H1 (cell line): ENCODE results near the gene BCO2. TPM values are rescaled to one million over a fixed set of nuclear protein-coding genes. Genes with fewer than 3 reads are reported as not detected.

Experiments used
- CTCF ChIA-PET: fragments of 300-600 bp; sonication (Branson Sonifier 250); formaldehyde crosslinking; loops from one replicate; lab custom pipeline; 2021; ENCODE audit not compliant: partially characterized antibody; lab: Charles Lee
- POLR2A ChIA-PET: fragments of 300-600 bp; sonication (Branson Sonifier 250); formaldehyde crosslinking; loops from one replicate; lab custom pipeline; 2021; ENCODE audit warnings: inconsistent platforms; ENCODE audit not compliant: partially characterized antibody; lab: Charles Lee
- DNase-seq, 2 experiments: peaks; one replicate each; pipeline versions ENCODE4 v3.0.0 to v3.0.0-alpha.2; 2010 to 2022; ENCODE audit warnings: low spot score in 2 of 2, low read depth in 1 of 2, mixed read lengths in 1 of 2
- FAIRE-seq: peaks from 2 replicates; lab custom pipeline; 2011; peaks lifted over from hg19 to GRCh38; lab: Jason Lieb, UNC
- H2AFZ ChIP-seq: 2 replicates; pipeline ENCODE4 v1.8.1; 2012; ENCODE audit warnings: low read length, inconsistent platforms
- H2AK5ac ChIP-seq: 2 replicates; pipeline ENCODE4 v1.6.1; 2013; ENCODE audit warnings: low read depth, low read length
- H2BK120ac ChIP-seq: replicated peaks from 2 replicates; pipeline ENCODE3; 2013; ENCODE audit warnings: low read depth, low read length, inconsistent platforms
- H2BK12ac ChIP-seq: 2 replicates; pipeline ENCODE4 v1.6.1; 2013; ENCODE audit warnings: low read depth, low read length
- H2BK15ac ChIP-seq: 2 replicates; pipeline ENCODE4 v1.6.1; 2013; ENCODE audit warnings: low read length
- H2BK20ac ChIP-seq: 2 replicates; pipeline ENCODE4 v1.6.1; 2013; ENCODE audit warnings: low read length
- H2BK5ac ChIP-seq: 2 replicates; pipeline ENCODE4 v1.6.1; 2013; ENCODE audit warnings: low read depth, low read length
- H3K14ac ChIP-seq: 2 replicates; pipeline ENCODE4 v1.6.1; 2013; ENCODE audit warnings: inconsistent platforms; ENCODE audit not compliant: insufficient read length
- H3K18ac ChIP-seq: 2 replicates; pipeline ENCODE4 v1.6.1; 2013; ENCODE audit warnings: low read length; ENCODE audit errors: extremely low read depth
- H3K23ac ChIP-seq: 2 replicates; pipeline ENCODE4 v1.6.1; 2013; ENCODE audit warnings: inconsistent platforms; ENCODE audit not compliant: insufficient read length
- H3K23me2 ChIP-seq: 2 replicates; pipeline ENCODE4 v1.6.1; 2013; ENCODE audit warnings: low read depth, low read length
- H3K27ac ChIP-seq: 2 replicates; pipeline ENCODE4 v1.6.1; 2011; ENCODE audit warnings: low read depth, low read length, inconsistent platforms
- H3K27me3 ChIP-seq, 4 experiments: replicated peaks in 1 of 4; 1 replicate in 1 of 4; 2 replicates in 3 of 4; pipeline versions ENCODE4 v1.6.1 to v1.8.1; 2011 to 2013; ENCODE audit warnings: low read length in 3 of 4, mild to moderate bottlenecking in 3 of 4, inconsistent platforms in 2 of 4, mixed read lengths in 2 of 4, moderate library complexity in 1 of 4; ENCODE audit not compliant: control insufficient read depth in 3 of 4, insufficient read depth in 3 of 4; ENCODE audit errors: extremely low read depth in 1 of 4
- H3K36me3 ChIP-seq, 4 experiments: 2 replicates each; pipeline versions ENCODE4 v1.6.1 to v1.8.1; 2011 to 2013; ENCODE audit warnings: mild to moderate bottlenecking in 4 of 4, low read length in 3 of 4, moderate library complexity in 2 of 4, control low read depth in 1 of 4, inconsistent platforms in 1 of 4; ENCODE audit not compliant: insufficient read depth in 4 of 4, control insufficient read depth in 2 of 4
- H3K4ac ChIP-seq: replicated peaks from 2 replicates; pipeline ENCODE3; 2013; ENCODE audit warnings: low read length, low read depth, mixed read lengths, inconsistent platforms; ENCODE audit not compliant: insufficient read length
- H3K4me1 ChIP-seq, 4 experiments: replicated peaks in 1 of 4; 1 replicate in 1 of 4; 2 replicates in 3 of 4; pipeline versions ENCODE4 v1.6.1 to v1.8.1; 2011 to 2013; ENCODE audit warnings: low read length in 3 of 4, inconsistent platforms in 2 of 4, mixed read lengths in 1 of 4; ENCODE audit not compliant: insufficient read depth in 4 of 4, control insufficient read depth in 3 of 4
- H3K4me2 ChIP-seq, 2 experiments: 2 replicates each; pipeline versions ENCODE4 v1.6.1 to v1.8.1; 2011 to 2013; ENCODE audit warnings: low read depth in 2 of 2, low read length in 2 of 2, control low read depth in 1 of 2, inconsistent platforms in 1 of 2, mild to moderate bottlenecking in 1 of 2; ENCODE audit not compliant: insufficient read depth in 1 of 2
- H3K4me3 ChIP-seq, 4 experiments: fragments of 200-600, 300-600 bp in 1 of 4; sonication (generic), shearing (Covaris generic), sonication (Bioruptor Twin) in 1 of 4; 2 replicates each; pipeline versions ENCODE4 v1.5.1 to v1.8.1; 2011 to 2016; ENCODE audit warnings: low read length in 4 of 4, low read depth in 3 of 4, control low read depth in 2 of 4, inconsistent platforms in 2 of 4, mild to moderate bottlenecking in 2 of 4, mixed read lengths in 1 of 4, moderate library complexity in 1 of 4; ENCODE audit not compliant: insufficient read depth in 2 of 4; ENCODE audit errors: extremely low read depth in 1 of 4
- H3K56ac ChIP-seq: replicated peaks from 2 replicates; pipeline ENCODE3; 2013; ENCODE audit warnings: low read depth, mild to moderate bottlenecking, mixed read lengths, low read length, inconsistent platforms; ENCODE audit not compliant: insufficient read length
- H3K79me1 ChIP-seq: 2 replicates; pipeline ENCODE4 v1.6.1; 2013; ENCODE audit warnings: low read depth, low read length, control low read depth
- H3K79me2 ChIP-seq, 2 experiments: 2 replicates each; pipeline versions ENCODE4 v1.6.1 to v1.8.1; 2012 to 2013; ENCODE audit warnings: low read length in 2 of 2, mild to moderate bottlenecking in 2 of 2, inconsistent platforms in 1 of 2; ENCODE audit not compliant: insufficient read depth in 2 of 2, control insufficient read depth in 1 of 2
- H3K9ac ChIP-seq, 4 experiments: replicated peaks in 1 of 4; 1 replicate in 1 of 4; 2 replicates in 3 of 4; pipeline versions ENCODE4 v1.6.1 to v1.8.1; 2011 to 2013; ENCODE audit warnings: low read depth in 3 of 4, low read length in 3 of 4, control low read depth in 2 of 4, mild to moderate bottlenecking in 2 of 4, moderate library complexity in 2 of 4, inconsistent platforms in 1 of 4; ENCODE audit errors: extremely low read depth in 1 of 4
- H3K9me3 ChIP-seq, 2 experiments: 2 replicates each; pipeline versions ENCODE4 v1.6.1 to v1.8.1; 2012 to 2013; ENCODE audit warnings: mild to moderate bottlenecking in 2 of 2, moderate library complexity in 2 of 2, control low read depth in 1 of 2, inconsistent platforms in 1 of 2, low read depth in 1 of 2, low read length in 1 of 2, mixed read lengths in 1 of 2; ENCODE audit not compliant: insufficient read depth in 2 of 2
- H4K20me1 ChIP-seq, 2 experiments: replicated peaks in 1 of 2; 2 replicates each; pipeline versions ENCODE3 to v1.8.1; 2011 to 2013; ENCODE audit warnings: inconsistent platforms in 2 of 2, low read length in 2 of 2, mild to moderate bottlenecking in 1 of 2; ENCODE audit not compliant: insufficient read depth in 2 of 2, control insufficient read depth in 1 of 2
- H4K5ac ChIP-seq: 2 replicates; pipeline ENCODE4 v1.6.1; 2013; ENCODE audit warnings: low read length, low read depth, mixed read lengths, inconsistent platforms; ENCODE audit not compliant: insufficient read length
- H4K8ac ChIP-seq: 2 replicates; pipeline ENCODE4 v1.8.0; 2013; ENCODE audit warnings: mild to moderate bottlenecking, moderate library complexity, low read length, inconsistent platforms; ENCODE audit not compliant: insufficient read depth; ENCODE audit errors: extremely low read depth
- H4K91ac ChIP-seq: replicated peaks from 2 replicates; pipeline ENCODE3; 2013; ENCODE audit warnings: low read length, mixed read lengths, inconsistent platforms; ENCODE audit not compliant: insufficient read length
- CBX5 ChIP-seq: fragments of 300-800, 300-1000 bp; sonication (generic); IDR thresholded peaks from 2 replicates; pipeline ENCODE4 v1.7.1; 2016; ENCODE audit warnings: antibody characterized with exemption, low read length, low read depth
- CBX8 ChIP-seq: fragments of 300-800, 300-1000 bp; sonication (generic); IDR thresholded peaks from 2 replicates; pipeline ENCODE4 v1.7.1; 2016; ENCODE audit warnings: low read depth, low read length, borderline replicate concordance
- CEBPB ChIP-seq: IDR thresholded peaks from 2 replicates; pipeline ENCODE4 v1.6.1; 2012; ENCODE audit warnings: low read depth, low read length
- CREB1 ChIP-seq: IDR thresholded peaks from 2 replicates; pipeline ENCODE4 v1.6.1; 2012; ENCODE audit warnings: inconsistent platforms
- EGR1 ChIP-seq: IDR thresholded peaks from 2 replicates; pipeline ENCODE4 v1.6.1; 2011; ENCODE audit warnings: low read depth, low read length, borderline replicate concordance
- GTF2F1 ChIP-seq: IDR thresholded peaks from 2 replicates; pipeline ENCODE4 v1.6.1; 2012; ENCODE audit warnings: low read depth, low read length, improper control_type of control experiment, borderline replicate concordance
- NRF1 ChIP-seq: IDR thresholded peaks from 2 replicates; pipeline ENCODE4 v1.6.1; 2011; ENCODE audit warnings: mild to moderate bottlenecking, low read depth, low read length, improper control_type of control experiment
- POLR2A ChIP-seq, 2 experiments: IDR thresholded peaks; 1 replicate in 1 of 2; 2 replicates in 1 of 2; pipeline ENCODE4 v1.6.1; 2011; ENCODE audit warnings: low read depth in 2 of 2, low read length in 2 of 2, mild to moderate bottlenecking in 2 of 2; ENCODE audit errors: control extremely low read depth in 1 of 2
- RBBP5 ChIP-seq: IDR thresholded peaks from 2 replicates; pipeline ENCODE4 v1.7.1; 2012; ENCODE audit warnings: low read depth, mild to moderate bottlenecking, inconsistent platforms, low read length, moderate library complexity, borderline replicate concordance
- RNF2 ChIP-seq: fragments of 200-900, 300-1000 bp; sonication (generic); IDR thresholded peaks from 2 replicates; pipeline ENCODE4 v1.7.1; 2016; ENCODE audit warnings: borderline replicate concordance, low read depth, mild to moderate bottlenecking, antibody characterized with exemption, low read length; ENCODE audit not compliant: poor library complexity, severe bottlenecking; ENCODE audit errors: missing control alignments
- RXRA ChIP-seq: IDR thresholded peaks from 2 replicates; pipeline ENCODE4 v1.6.1; 2011; ENCODE audit warnings: low read depth, mild to moderate bottlenecking, low read length, moderate library complexity; ENCODE audit not compliant: insufficient read depth
- SAP30 ChIP-seq: fragments of 300-600 bp; sonication (generic); IDR thresholded peaks from 2 replicates; pipeline ENCODE4 v1.7.1; 2012; ENCODE audit warnings: low read length, moderate library complexity, mild to moderate bottlenecking, inconsistent platforms; ENCODE audit not compliant: insufficient read depth, insufficient replicate concordance
- SIRT6 ChIP-seq: IDR thresholded peaks from one replicate; pipeline ENCODE4 v1.7.1; 2012; ENCODE audit warnings: low read length, inconsistent platforms
- SIX5 ChIP-seq: IDR thresholded peaks from 2 replicates; pipeline ENCODE4 v1.6.1; 2011; ENCODE audit warnings: mild to moderate bottlenecking, low read depth, low read length
- SP1 ChIP-seq: IDR thresholded peaks from 2 replicates; pipeline ENCODE4 v1.6.1; 2011; ENCODE audit warnings: low read depth, low read length
- SRF ChIP-seq: IDR thresholded peaks from 2 replicates; pipeline ENCODE4 v1.6.1; 2011; ENCODE audit warnings: mild to moderate bottlenecking, low read depth, low read length, moderate library complexity
- TAF1 ChIP-seq: IDR thresholded peaks from 2 replicates; pipeline ENCODE4 v1.6.1; 2011; ENCODE audit warnings: mild to moderate bottlenecking, low read depth, low read length
- YY1 ChIP-seq: IDR thresholded peaks from 2 replicates; pipeline ENCODE4 v1.6.1; 2011; ENCODE audit warnings: low read depth, mild to moderate bottlenecking, low read length
- polyA plus RNA-seq, 7 experiments: library from polyadenylated mRNA; depleted of rRNA in 3 of 7; stranded (reverse) in 5 of 7; unstranded in 2 of 7; fragments of >200 nt in 5 of 7; fragments of 200-250 nt in 2 of 7; gene quantifications; 1 replicate in 5 of 7; 2 replicates in 1 of 7; 4 replicates in 1 of 7; pipeline versions ENCODE4 v1.2.1 to v1.2.3, GENCODE V29; 2011 to 2013; ENCODE audit warnings: missing spikeins in 2 of 7, mixed read lengths in 2 of 7
- total RNA-seq: library from RNA; stranded (reverse); fragmentation: NEBNext Ultra II Directional; extraction: Animal tissue kit (Norgen Biotek cat#: 25700); gene quantifications from 2 replicates; pipeline ENCODE4 v1.2.1, GENCODE V29; 2021

The BCO2 gene
- total and polyA plus RNA-seq, 2 of the 8 experiments (the other 6 are each of a cell fraction or from before 2014, with no cell fraction given), result 0.42 to 0.82 TPM

DNA sequence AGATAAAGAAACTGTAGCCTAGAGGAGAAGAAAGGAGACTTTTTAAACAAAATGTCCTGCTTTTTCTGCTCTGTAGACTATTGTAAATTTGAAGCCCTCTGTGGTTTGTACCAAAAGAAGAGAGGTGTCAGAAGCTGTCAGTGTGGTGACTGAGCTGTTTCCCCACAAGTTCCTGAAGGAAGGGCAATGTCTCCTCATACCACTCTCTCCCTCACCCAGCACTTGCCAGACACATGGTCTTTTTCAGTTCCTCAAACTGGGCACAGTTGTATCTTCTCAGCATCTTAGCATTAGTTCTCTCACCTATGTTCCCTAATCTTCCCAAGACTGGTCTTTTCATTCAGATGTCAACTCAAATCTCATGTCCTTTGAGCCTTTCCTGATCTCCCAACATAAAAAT lies 4.3 kb downstream of the BCO2 start:
- Histone ChIP-seq H3K9ac (no peak overlapping the region), H3K4me1 (peaks cover 0 to 3% (median 0%) of the 10 kb centered on the region in 4 experiments; a peak in 1 of 7 replicates), H3K4ac (no peak overlapping the region), H2BK15ac (no peak overlapping the region), H3K4me2 (no peak overlapping the region), H4K5ac (no peak overlapping the region), H2BK120ac (no peak overlapping the region), H3K23me2 (no peaks in the 10 kb centered on the region), H2BK12ac (no peak overlapping the region), H2AFZ (no peak overlapping the region), H2BK20ac (no peak overlapping the region), H2AK5ac (no peak overlapping the region), H3K27me3 (no peaks in the 10 kb centered on the region), H4K91ac (no peak overlapping the region), H4K20me1 (no peaks in the 10 kb centered on the region), H4K8ac (no peak overlapping the region), H3K79me1 (no peaks in the 10 kb centered on the region), H3K4me3 (no peak overlapping the region), H3K56ac (no peak overlapping the region), H3K9me3 (no peaks in the 10 kb centered on the region), H3K23ac (no peak overlapping the region), H3K79me2 (no peaks in the 10 kb centered on the region), H3K27ac (no peak overlapping the region), H3K14ac (no peak overlapping the region), H3K36me3 (no peaks in the 10 kb centered on the region), H3K18ac (no peak overlapping the region), H2BK5ac (no peak overlapping the region)
- ChIA-PET POLR2A (no interaction called here), CTCF (no interaction called here)
- no peak for FAIRE-seq
- no peak for TF ChIP-seq EGR1
- no peak for TF ChIP-seq NRF1
- TF ChIP-seq CBX8, result no peak
- TF ChIP-seq RNF2, result no peak
- TF ChIP-seq RXRA, result no peak
- TF ChIP-seq SIRT6, result no peak
- no peak for TF ChIP-seq SAP30
- TF ChIP-seq RBBP5, result no peak
- no peak for TF ChIP-seq SP1
- TF ChIP-seq SIX5, result no peak
- no peak for TF ChIP-seq CREB1
- no peak for TF ChIP-seq CBX5
- no peak for TF ChIP-seq CEBPB
- TF ChIP-seq SRF, result no peak
- TF ChIP-seq POLR2A (IDR thresholded peaks at IDR 0.05; ENCODE audit: control extremely low read depth in 1 of 2, low read depth in 2 of 2, low read length in 2 of 2), result no peak
- TF ChIP-seq GTF2F1, result no peak
- TF ChIP-seq YY1, result no peak
- no peak for TF ChIP-seq TAF1
- DNase-seq, result no peak
